IMR-90 (cell line): ENCODE measurements around the gene MAPKAPK2.

Experiments used
- CEBPB ChIP-seq: IDR thresholded peaks from 2 replicates; pipeline ENCODE4 v1.6.1; 2012; ENCODE audit warnings: low read depth, low read length, improper control_type of control experiment
- CTCF ChIP-seq: conservative IDR thresholded peaks from 2 replicates; pipeline ENCODE4 v1.5.1; 2012; ENCODE audit warnings: mild to moderate bottlenecking, low read depth, low read length, improper control_type of control experiment
- FOS ChIP-seq: fragments of 150-350 bp; IDR thresholded peaks from 2 replicates; pipeline ENCODE4 v1.6.1; 2016; ENCODE audit warnings: low read depth, low read length
- MXI1 ChIP-seq: IDR thresholded peaks from 2 replicates; pipeline ENCODE4 v1.6.1; 2012; ENCODE audit warnings: low read depth, mild to moderate bottlenecking, low read length, moderate library complexity, borderline replicate concordance
- POLR2A ChIP-seq: IDR thresholded peaks from 2 replicates; pipeline ENCODE4 v1.6.1; 2012; ENCODE audit warnings: mild to moderate bottlenecking, low read depth, low read length
- SMC3 ChIP-seq: fragments of 150-350 bp; IDR thresholded peaks from 2 replicates; pipeline ENCODE4 v1.6.1; 2016; ENCODE audit warnings: low read depth, mild to moderate bottlenecking, antibody characterized with exemption, low read length, moderate library complexity
- USF2 ChIP-seq: fragments of 150-350 bp; IDR thresholded peaks from 2 replicates; pipeline ENCODE4 v1.6.1; 2017; ENCODE audit warnings: mild to moderate bottlenecking, antibody characterized with exemption, low read length, low read depth

- TF ChIP-seq CTCF (no peak), FOS (no peak), CEBPB (no peak), POLR2A (no peak), SMC3 (no peak), USF2 (no peak), MXI1 (no peak)
Observed at GRCh38 chr1:206658981-206659273, 25.8 kb upstream of the MAPKAPK2 start.
